HCT116 (cell line): ENCODE data around the gene RNF227. TPM values are rescaled to one million over a fixed set of nuclear protein-coding genes. Genes with fewer than 3 reads are reported as not detected.

Source experiments
- ATAC-seq: fragments of 200-7000 bp; cut with Tn5 transposase; 2 replicates; pipeline ENCODE4 v1.9.1; 2020; ENCODE audit warnings: mild to moderate bottlenecking, moderate library complexity
- BruUV-seq: library from RNA; stranded (reverse); fragments of 400-500 nt; replicated peaks from 2 replicates; lab custom pipeline; 2021; lab: Mats Ljungman, UMichigan
- CTCF ChIA-PET: fragments of 300-600 bp; sonication (Branson Sonifier 250); formaldehyde crosslinking; loops from one replicate; lab custom pipeline; 2021; ENCODE audit warnings: antibody characterized with exemption; lab: Charles Lee
- POLR2A ChIA-PET: fragments of 300-600, 350-600 bp; sonication (Branson Sonifier 250); formaldehyde crosslinking; loops from one replicate; lab custom pipeline; 2021; ENCODE audit warnings: antibody characterized with exemption; lab: Charles Lee
- RAD21 ChIA-PET, 2 experiments: fragments of 300-600 bp; sonication (Branson Sonifier 250); formaldehyde crosslinking; loops; one replicate each; lab custom pipeline; 2023; ENCODE audit warnings: low total read pairs in 2 of 2; ENCODE audit not compliant: uncharacterized antibody in 2 of 2, unreplicated experiment in 2 of 2, low non-redundant PET in 1 of 2; lab: Charles Lee
- DNase-seq: peaks from one replicate; pipeline ENCODE4 v3.0.0-alpha.2; 2010; ENCODE audit warnings: low read depth, low spot score
- H2AFZ ChIP-seq: fragments of 200-600 bp; shearing (Covaris generic), sonication (generic); 2 replicates; pipeline ENCODE4 v1.6.1; 2017; ENCODE audit warnings: low read depth, mixed run types, mixed read lengths, antibody characterized with exemption, low read length; ENCODE audit not compliant: poor library complexity, severe bottlenecking
- H3K27ac ChIP-seq: 2 replicates; pipeline ENCODE4 v1.5.1; 2012; ENCODE audit warnings: low read depth, low read length
- H3K27me3 ChIP-seq: fragments of 200-600 bp; sonication (generic); 2 replicates; pipeline ENCODE4 v1.6.1; 2016; ENCODE audit warnings: mixed run types, low read length, mixed read lengths; ENCODE audit not compliant: insufficient read depth
- H3K36me3 ChIP-seq, 2 experiments: fragments of 200-500 bp in 1 of 2; fragments of 200-600 bp in 1 of 2; sonication (Bioruptor generic) in 1 of 2; sonication (generic) in 1 of 2; 2 replicates each; pipeline versions ENCODE4 v1.5.1 to v1.6.1; 2014 to 2016; ENCODE audit warnings: low read length in 2 of 2, inconsistent platforms in 1 of 2, mixed read lengths in 1 of 2, mixed run types in 1 of 2; ENCODE audit not compliant: insufficient read depth in 2 of 2, control insufficient read depth in 1 of 2
- H3K4me1 ChIP-seq, 2 experiments: fragments of 200-600 bp in 1 of 2; sonication (generic) in 1 of 2; 2 replicates each; pipeline versions ENCODE4 v1.5.1 to v1.6.1; 2012 to 2017; ENCODE audit warnings: low read length in 2 of 2, inconsistent platforms in 1 of 2, mild to moderate bottlenecking in 1 of 2, mixed read lengths in 1 of 2, mixed run types in 1 of 2, moderate library complexity in 1 of 2; ENCODE audit not compliant: insufficient read depth in 2 of 2, control insufficient read depth in 1 of 2
- H3K4me2 ChIP-seq: fragments of 200-600 bp; sonication (generic); 2 replicates; pipeline ENCODE4 v1.6.1; 2017; ENCODE audit warnings: mixed run types, low read length, mixed read lengths
- H3K4me3 ChIP-seq, 2 experiments: fragments of 200-600 bp in 1 of 2; sonication (generic) in 1 of 2; replicated peaks in 1 of 2; 2 replicates each; pipeline ENCODE4 v1.5.1; 2011 to 2016; ENCODE audit warnings: low read length in 2 of 2, control low read depth in 1 of 2, low read depth in 1 of 2, mild to moderate bottlenecking in 1 of 2, mixed read lengths in 1 of 2, mixed run types in 1 of 2
- H3K79me2 ChIP-seq: fragments of 200-600 bp; sonication (generic); 2 replicates; pipeline ENCODE4 v1.6.1; 2017; ENCODE audit warnings: mild to moderate bottlenecking, mixed run types, low read length, moderate library complexity, mixed read lengths; ENCODE audit not compliant: insufficient read depth
- H3K9ac ChIP-seq: fragments of 200-600 bp; sonication (generic); 2 replicates; pipeline ENCODE4 v1.6.1; 2016; ENCODE audit warnings: low read length, mixed read lengths
- H3K9me2 ChIP-seq: fragments of 200-600 bp; sonication (generic), shearing (Covaris generic); 2 replicates; pipeline ENCODE4 v1.6.1; 2017; ENCODE audit warnings: mixed run types, mild to moderate bottlenecking, moderate library complexity; ENCODE audit not compliant: insufficient read depth
- H3K9me3 ChIP-seq, 2 experiments: fragments of 200-500 bp in 1 of 2; fragments of 200-600 bp in 1 of 2; sonication (Bioruptor generic) in 1 of 2; sonication (generic) in 1 of 2; 2 replicates each; pipeline ENCODE4 v1.6.1; 2014 to 2017; ENCODE audit warnings: low read length in 2 of 2, mixed read lengths in 2 of 2, inconsistent platforms in 1 of 2, low read depth in 1 of 2, mild to moderate bottlenecking in 1 of 2, mixed run types in 1 of 2, moderate library complexity in 1 of 2; ENCODE audit not compliant: control insufficient read depth in 1 of 2, insufficient read depth in 1 of 2
- H4K20me1 ChIP-seq: fragments of 200-600 bp; sonication (generic), shearing (Covaris generic); 2 replicates; pipeline ENCODE4 v1.6.1; 2017; ENCODE audit warnings: mixed run types, mild to moderate bottlenecking, moderate library complexity; ENCODE audit not compliant: insufficient read depth
- CEBPB ChIP-seq: IDR thresholded peaks from 2 replicates; pipeline ENCODE4 v1.6.1; 2012; ENCODE audit warnings: low read depth
- CTCF ChIP-seq, 3 experiments: fragments of 200-600 bp in 1 of 3; sonication (generic) in 1 of 3; IDR thresholded peaks in 2 of 3; conservative IDR thresholded peaks in 1 of 3; 2 replicates each; pipeline ENCODE4 v1.5.1; 2012 to 2017; ENCODE audit warnings: low read depth in 2 of 3, low read length in 2 of 3, antibody characterized with exemption in 1 of 3, borderline replicate concordance in 1 of 3, control low read depth in 1 of 3, mild to moderate bottlenecking in 1 of 3, mixed read lengths in 1 of 3, mixed run types in 1 of 3, moderate library complexity in 1 of 3; ENCODE audit not compliant: insufficient read depth in 1 of 3
- ELF1 ChIP-seq: IDR thresholded peaks from 2 replicates; pipeline ENCODE4 v1.6.1; 2012; ENCODE audit warnings: low read depth, borderline replicate concordance
- EZH2phosphoT487 ChIP-seq: fragments of 200-600 bp; IDR thresholded peaks from 2 replicates; pipeline ENCODE4 v1.6.1; 2018; ENCODE audit warnings: antibody characterized with exemption, borderline replicate concordance
- MAX ChIP-seq: IDR thresholded peaks from 2 replicates; pipeline ENCODE4 v1.6.1; 2012
- POLR2AphosphoS5 ChIP-seq: IDR thresholded peaks from 2 replicates; pipeline ENCODE4 v1.6.1; 2011; ENCODE audit warnings: mild to moderate bottlenecking, low read depth, low read length, moderate library complexity
- RAD21 ChIP-seq: IDR thresholded peaks from 2 replicates; pipeline ENCODE4 v1.6.1; 2012; ENCODE audit warnings: low read depth, mild to moderate bottlenecking
- REST ChIP-seq: IDR thresholded peaks from 2 replicates; pipeline ENCODE4 v1.6.1; 2012; ENCODE audit warnings: low read depth
- SIN3A ChIP-seq: IDR thresholded peaks from 2 replicates; pipeline ENCODE4 v1.6.1; 2012; ENCODE audit warnings: low read depth
- SP1 ChIP-seq: IDR thresholded peaks from 2 replicates; pipeline ENCODE4 v1.6.1; 2012; ENCODE audit warnings: low read depth
- TCF7L2 ChIP-seq: IDR thresholded peaks from 2 replicates; pipeline ENCODE4 v1.7.0; 2011; ENCODE audit warnings: borderline replicate concordance, inconsistent platforms; ENCODE audit not compliant: insufficient read depth, insufficient read length; ENCODE audit errors: extremely low read depth
- YY1 ChIP-seq: IDR thresholded peaks from 2 replicates; pipeline ENCODE4 v1.6.1; 2011; ENCODE audit warnings: low read length, low read depth, moderate library complexity, mild to moderate bottlenecking; ENCODE audit not compliant: insufficient replicate concordance; ENCODE audit errors: extremely low read depth
- ZBTB33 ChIP-seq: IDR thresholded peaks from 2 replicates; pipeline ENCODE4 v1.6.1; 2011; ENCODE audit warnings: mild to moderate bottlenecking, low read length, moderate library complexity; ENCODE audit not compliant: insufficient replicate concordance; ENCODE audit errors: extremely low read depth
- intact Hi-C: fragments of 100-400 bp; cut with micrococcal nuclease; formaldehyde crosslinking; loops from 2 replicates; pipeline ENCODE4 v1.10.0; 2022
- total RNA-seq: library from RNA; stranded (reverse); gene quantifications from one replicate; pipeline ENCODE4 v1.2.1, GENCODE V29; 2021; ENCODE audit not compliant: unreplicated experiment

The RNF227 gene
- total RNA-seq, 1 experiment from 2014 or later = 0.74 TPM

- TF ChIP-seq MAX = no peak
- no peak for TF ChIP-seq SIN3A
- no peak for TF ChIP-seq CEBPB
- no peak for TF ChIP-seq ELF1
- no peak for TF ChIP-seq YY1
- TF ChIP-seq TCF7L2 = no peak
- TF ChIP-seq RAD21 = no peak
- TF ChIP-seq EZH2phosphoT487 = no peak
- TF ChIP-seq, all 23 proteins: peak for 0
These were observed 16.4 kb upstream of the RNF227 start (continued) for GRCh38 chr17:7932483-7932891.

- Histone ChIP-seq H3K9ac (peak within 1 kb of the TSS; percentile 81), H3K27me3 (no peaks in the 10 kb centered on the region), H3K9me3 (no peaks in the 10 kb centered on the region), H3K4me1 (peaks cover 12 to 25% of the 10 kb centered on the region in 2 experiments; a peak in 3 of 4 replicates), H3K36me3 (peaks cover 14 to 15% of the 10 kb centered on the region in 2 experiments; a peak in 2 of 4 replicates), H3K4me3 (peak within 1 kb of the TSS; percentile 91 to 98), H2AFZ (peak within 1 kb of the TSS; percentile 42), H4K20me1 (no peaks in the 10 kb centered on the region), H3K27ac (peak within 1 kb of the TSS; percentile 76), H3K4me2 (peak within 1 kb of the TSS; percentile 82), H3K79me2 (peaks cover 40% of the 10 kb centered on the region), H3K9me2 (no peaks in the 10 kb centered on the region)
- intact Hi-C loops = no loop called here
- ChIA-PET CTCF (interaction anchor here (0.7 to 1.4 kb wide), 9 partner anchors 18 to 148 kb away, joined by 3 to 6 read pairs (median 4); no protein-coding TSS in a partner anchor), POLR2A (interaction anchor here (0.5 to 1.5 kb wide), 7 partner anchors 10 to 241 kb away, joined by 3 to 7 read pairs (median 3); partner anchors contain the start of genes DNAH2 and NAA38), RAD21 (interaction anchor here in 1 of 2 experiments (0.8 to 1.5 kb wide), 2 partner anchors 46 to 110 kb away, joined by 3 read pairs; no protein-coding TSS in a partner anchor)
- ATAC-seq = peak; percentile 98
- DNase-seq = peak; percentile 97
- BruUV-seq = no TSS peak
- TF ChIP-seq TCF7L2 = no peak
- TF ChIP-seq ELF1 = no peak; the same call in 1 of the 2 replicates
- TF ChIP-seq SIN3A = peak; percentile 54; the same call in 1 of the 2 replicates
- TF ChIP-seq POLR2AphosphoS5 = peak; percentile 87
- no peak for TF ChIP-seq REST
- TF ChIP-seq CTCF (IDR thresholded peaks at IDR 0.05 in 2 of 3, conservative IDR thresholded peaks at IDR 0.05 in 1 of 3; ENCODE audit: borderline replicate concordance in 1 of 3, insufficient read depth in 1 of 3, low read depth in 2 of 3, low read length in 2 of 3) = no peak
- peak; percentile 89 for TF ChIP-seq ZBTB33
- no peak for TF ChIP-seq CEBPB
- peak; percentile 50 for TF ChIP-seq SP1
These were observed 15.8 kb upstream of the RNF227 start, which contains the start of the genes CNTROB and TRAPPC1 for GRCh38 chr17:7931709-7932482. Gene CNTROB, plus strand, starts transcription at chr17:7932206. Its CDS starts 874 bp downstream, at chr17:7933080. Gene TRAPPC1, minus strand, starts transcription at chr17:7931946. Its CDS starts 117 bp downstream, at chr17:7931829.
